Suppressor macrophage treated with lipopolysaccharide for 1 hour (primary cell): Measurements from ENCODE around the gene PTPRK.
"Not testable (repeated sequence)": the region's sequence is repeated elsewhere in the genome, so short reads cannot be mapped to it uniquely, and the experiment has no call there.

Experiments
- DNase-seq, 3 donors: peaks; one replicate each; pipeline ENCODE4 v3.0.0-alpha.2; 2020 to 2022

PTPRK gene

GRCh38 chr6:127945434-127946097 is 574.8 kb downstream of the PTPRK start:
- no peak for DNase-seq

GRCh38 chr6:127941228-127941627 is 579.2 kb downstream of the PTPRK start:
- no peak for DNase-seq

GRCh38 chr6:127939442-127940066 is 580.8 kb downstream of the PTPRK start:
- no peak for DNase-seq

GRCh38 chr6:127938701-127939100 is 581.7 kb downstream of the PTPRK start:
- DNase-seq: peak; percentile 6 to 50 (median 48)

- no peak for DNase-seq
Observed at GRCh38 chr6:127937747-127938146, 582.7 kb downstream of the PTPRK start.

GRCh38 chr6:127937102-127937501 is 583.3 kb downstream of the PTPRK start:
- DNase-seq: peak in 1 of 3 donors; percentile 10

DNA sequence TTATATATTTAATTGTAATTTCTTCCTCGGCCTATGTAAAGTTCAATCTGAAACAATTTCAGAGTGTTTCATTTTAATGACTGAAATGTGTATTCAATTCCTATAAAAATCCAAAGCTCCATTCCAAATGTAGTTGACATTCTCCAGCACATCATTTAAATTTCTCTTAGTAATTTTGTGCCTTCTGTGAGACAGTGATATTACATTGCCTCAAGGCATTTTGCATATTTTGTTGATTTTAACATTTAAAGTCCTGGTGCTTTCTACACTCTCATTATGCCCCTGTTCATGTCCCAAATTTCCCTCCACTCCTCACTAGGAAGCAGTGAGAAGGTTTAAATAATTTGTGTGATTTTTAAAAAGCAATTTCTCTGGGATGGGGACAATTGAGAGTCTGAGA is 585.4 kb downstream of the PTPRK start:
- DNase-seq: no peak

- DNase-seq: peak in 1 of 3 donors; percentile 12
Observed at GRCh38 chr6:127933852-127934840, 586.3 kb downstream of the PTPRK start.

DNA sequence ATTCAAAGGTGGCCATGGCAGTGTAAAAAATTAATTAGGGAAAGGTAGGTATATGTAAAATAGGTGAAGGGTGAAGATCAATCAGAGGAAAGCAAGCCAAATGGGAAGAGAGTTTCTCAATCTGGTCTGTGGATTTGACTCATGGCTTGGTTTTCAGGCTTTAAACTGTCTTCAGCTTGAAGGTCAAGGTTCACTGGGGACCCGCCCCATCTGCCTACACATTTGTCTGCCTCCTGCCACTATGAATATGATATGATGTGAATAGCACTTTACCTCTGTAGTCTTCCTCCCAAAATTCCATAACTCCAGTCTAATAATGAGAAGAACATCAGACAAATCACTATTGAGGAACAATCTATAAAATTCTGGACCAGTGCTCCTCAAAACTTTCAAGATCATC is 587.3 kb downstream of the PTPRK start:
- no peak for DNase-seq

- no peak for DNase-seq
Observed at GRCh38 chr6:127932708-127933107, 587.7 kb downstream of the PTPRK start.

GRCh38 chr6:127926441-127926840 is 594.0 kb downstream of the PTPRK start:
- not testable (repeated sequence) for DNase-seq

DNA sequence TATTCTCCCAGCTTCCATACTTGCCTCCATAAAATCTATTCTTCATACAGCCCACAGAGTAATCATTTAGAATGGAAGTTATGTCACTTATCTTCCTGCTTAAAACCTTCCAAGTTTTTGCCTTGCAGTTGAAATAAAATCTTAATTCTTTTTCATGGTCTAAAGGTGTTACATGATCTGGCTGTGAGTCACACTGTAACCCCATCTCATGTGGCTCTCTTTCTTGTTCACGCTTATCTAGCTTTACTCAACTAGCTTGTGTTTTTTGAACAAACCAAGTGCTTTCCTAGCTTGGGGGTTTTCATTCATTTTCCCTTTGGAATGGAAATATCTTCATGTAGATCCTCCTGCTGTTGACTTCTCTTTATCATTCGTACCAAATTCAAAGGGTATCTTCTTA is 596.0 kb downstream of the PTPRK start:
- DNase-seq: no peak

- no peak for DNase-seq
Observed at GRCh38 chr6:127924031-127924430, 596.4 kb downstream of the PTPRK start.

DNA sequence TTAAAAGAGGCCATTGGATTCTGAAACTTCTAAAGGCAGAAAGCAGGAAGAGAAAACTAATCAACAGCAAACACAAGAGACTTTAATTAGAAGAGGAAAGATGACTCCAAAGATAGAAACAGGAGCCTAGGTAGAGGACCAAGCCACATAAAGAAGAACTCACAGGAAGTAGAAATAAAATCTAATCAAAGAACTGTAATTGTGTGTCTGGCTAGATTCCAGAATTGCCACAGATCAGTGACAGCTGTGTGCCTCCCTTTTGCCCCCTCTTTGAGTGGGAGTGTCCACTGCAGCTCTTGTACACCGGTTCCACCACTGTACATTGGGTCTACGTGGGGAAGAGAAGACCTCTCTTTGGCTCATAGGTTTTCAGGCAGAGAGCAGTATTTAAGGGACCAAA is 597.3 kb downstream of the PTPRK start:
- no peak for DNase-seq

- DNase-seq: no peak
Observed at GRCh38 chr6:127921982-127922381, 598.4 kb downstream of the PTPRK start.

DNA sequence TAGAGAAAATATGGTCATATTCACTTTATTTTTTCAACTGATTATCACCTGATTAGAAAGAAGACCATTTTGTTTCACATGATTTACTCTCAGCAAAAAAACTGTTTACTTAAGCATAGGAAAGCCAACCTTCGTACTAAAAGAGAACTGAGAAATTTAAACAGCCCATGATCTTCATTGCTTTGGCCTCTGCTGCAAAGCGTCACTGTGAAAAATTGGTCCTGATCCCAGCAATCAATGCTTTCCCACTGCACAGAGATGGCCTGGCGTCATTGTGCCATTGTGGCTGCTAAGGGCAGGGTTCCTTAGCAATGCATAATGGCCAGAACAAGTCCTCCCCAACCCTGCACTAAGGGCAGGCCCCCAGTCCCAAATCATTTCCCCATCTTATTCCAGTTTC is 599.6 kb downstream of the PTPRK start:
- no peak for DNase-seq
